Stimulated activated naive CD4-positive, alpha-beta T cell (primary cell): ENCODE measurements around the gene PIPOX.

Experiments
- DNase-seq, 6 experiments: peaks; one replicate each; lab custom pipeline; 2025; lab: John Stamatoyannopoulos, UW

The PIPOX gene

DNA sequence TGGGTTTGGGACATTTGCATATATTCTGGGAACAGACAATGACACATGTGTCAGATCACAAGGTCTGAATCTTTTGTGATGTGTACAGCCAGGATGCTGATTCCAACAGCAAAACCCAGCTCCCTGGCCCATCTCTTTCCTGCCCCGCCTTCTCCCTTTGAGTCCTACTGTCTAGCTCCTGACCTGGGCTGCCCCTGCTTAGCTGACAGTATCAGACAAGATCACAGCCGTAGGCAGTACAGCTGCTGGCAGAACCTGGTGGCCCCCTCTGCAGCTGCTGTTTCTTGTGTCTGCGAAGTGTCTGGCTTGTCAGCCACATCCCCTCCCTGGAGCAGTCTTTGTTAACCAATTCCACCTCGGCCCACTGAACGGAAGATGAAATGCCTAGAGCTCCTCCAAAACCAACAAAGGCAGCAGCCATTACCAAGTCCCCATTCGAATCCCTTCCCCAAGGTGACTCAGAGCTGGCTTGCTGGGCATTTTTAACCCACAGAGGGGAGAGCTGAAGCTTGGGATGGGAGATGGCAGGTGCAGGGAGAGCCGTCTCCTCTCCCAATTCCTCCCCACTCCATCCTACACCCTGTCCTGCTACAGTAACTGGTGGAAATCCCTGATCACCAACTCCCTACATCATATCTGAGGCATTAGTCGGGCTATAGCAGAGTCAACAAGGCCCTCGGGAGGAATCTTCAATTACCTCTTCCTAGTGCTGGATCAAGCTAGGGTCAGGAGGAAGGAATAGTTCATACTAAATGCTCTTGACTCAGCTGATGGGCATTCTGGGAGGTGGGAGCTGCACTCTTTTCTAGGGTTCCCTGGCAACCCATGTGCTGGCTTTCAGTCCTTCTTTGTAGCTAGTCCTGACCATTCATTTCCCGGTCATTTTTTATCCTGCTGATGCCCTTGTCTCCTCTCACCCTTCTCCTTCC is 5.8 kb downstream of the PIPOX start:
- no peak for DNase-seq

DNA sequence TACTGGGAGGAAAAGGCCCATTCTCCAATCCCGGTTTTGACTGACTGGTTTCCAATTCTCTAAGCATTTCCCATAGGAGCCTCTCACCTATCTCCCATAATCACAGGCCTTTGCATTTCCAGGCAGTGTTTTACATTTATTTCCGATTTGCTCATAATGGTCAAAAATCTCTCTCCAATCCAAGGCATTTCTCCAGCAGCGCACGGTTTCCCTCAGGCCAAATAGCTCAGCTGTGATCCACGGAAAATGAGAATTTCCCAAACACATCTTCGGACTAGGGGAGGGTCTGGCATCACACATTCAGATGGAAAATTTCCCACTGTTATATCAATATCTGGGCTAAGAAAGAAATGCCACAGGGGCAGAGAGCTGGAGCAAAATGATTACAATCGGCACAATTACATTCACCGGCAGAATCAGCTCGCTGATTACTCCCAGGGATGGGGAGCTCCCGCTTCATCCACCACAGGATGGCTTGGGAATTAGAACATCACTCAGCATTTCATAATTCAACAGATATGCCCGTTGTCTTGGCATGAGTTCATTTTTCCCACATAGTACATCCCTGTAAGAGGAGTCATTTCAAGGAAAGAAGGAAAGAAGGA is 6.7 kb downstream of the PIPOX start:
- no peak for DNase-seq

DNA sequence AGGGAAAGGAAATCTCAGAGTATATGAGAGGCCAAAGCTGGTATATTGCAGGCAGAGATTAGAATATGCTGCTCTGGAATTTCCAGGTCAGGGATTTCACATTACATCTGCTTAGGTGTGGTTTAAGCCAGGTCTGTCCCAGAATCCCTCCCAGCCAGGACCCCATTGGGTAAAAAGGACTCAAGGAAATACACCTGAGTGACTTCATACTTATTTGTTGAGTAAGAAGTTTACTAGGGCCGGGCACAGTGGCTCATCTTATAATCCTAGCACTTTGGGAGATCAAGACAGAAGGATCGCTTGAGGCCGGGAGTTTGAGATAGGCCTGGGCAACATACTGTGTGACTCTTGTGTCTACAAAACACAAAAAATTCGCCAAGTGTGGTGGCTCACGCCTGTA is 7.2 kb downstream of the PIPOX start:
- DNase-seq: no peak

DNA sequence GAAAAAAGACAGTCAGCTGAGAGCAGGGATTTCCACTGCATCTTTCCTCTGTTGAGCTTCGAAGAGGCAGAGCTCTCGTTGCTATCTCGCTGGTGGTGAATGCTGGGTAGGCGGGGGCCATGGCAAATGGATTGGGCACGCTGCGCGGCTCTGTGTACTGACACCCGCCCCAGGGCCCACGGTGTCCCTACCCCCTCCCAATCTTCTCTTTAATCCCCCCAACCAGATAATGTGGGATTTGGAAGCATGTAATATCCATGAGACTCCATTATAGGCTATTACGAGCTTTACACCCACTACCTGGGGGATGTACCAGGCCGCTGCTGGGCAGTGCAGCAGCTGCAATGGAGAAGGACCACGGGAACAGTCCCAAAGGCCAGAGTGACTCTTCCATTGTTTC is 8.3 kb downstream of the PIPOX start:
- no peak for DNase-seq

DNA sequence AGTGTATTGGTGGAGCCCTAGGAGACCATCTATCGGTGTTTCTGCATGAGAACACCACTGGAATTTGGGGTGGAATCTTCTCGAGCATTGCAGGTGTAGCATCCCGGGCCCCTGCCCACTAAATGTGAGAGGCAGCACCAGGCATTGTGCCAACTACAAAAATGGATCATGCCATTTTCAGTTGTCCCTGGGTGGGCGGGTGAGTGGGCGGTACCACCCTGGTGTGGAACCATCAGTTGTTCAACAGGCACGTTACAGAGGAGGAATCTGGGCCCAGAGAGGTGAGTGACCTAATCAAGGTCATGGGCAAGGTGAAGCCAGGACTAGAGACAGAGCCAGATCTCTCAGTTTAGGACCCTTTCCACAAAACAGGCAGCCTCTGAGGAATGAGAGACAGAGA is 8.8 kb downstream of the PIPOX start:
- no peak for DNase-seq

DNA sequence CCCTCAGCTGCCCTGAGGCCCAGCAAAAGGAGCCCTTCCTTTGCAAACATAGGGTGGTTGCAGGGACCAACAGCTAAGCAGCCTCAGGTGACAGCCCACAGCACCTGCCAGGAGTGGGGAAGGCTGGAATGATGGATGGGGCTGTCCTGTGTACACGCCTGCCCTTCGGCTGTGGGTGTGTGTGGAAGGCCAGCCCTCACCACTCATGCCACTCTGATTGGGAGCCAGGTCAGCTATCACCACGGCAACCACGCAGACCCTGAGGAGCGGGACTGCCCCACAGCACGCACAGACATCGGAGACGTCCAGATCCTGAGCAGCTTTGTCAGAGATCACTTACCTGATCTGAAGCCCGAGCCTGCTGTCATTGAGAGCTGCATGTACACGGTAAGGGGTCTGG is 11.9 kb downstream of the PIPOX start:
- no peak for DNase-seq

DNA sequence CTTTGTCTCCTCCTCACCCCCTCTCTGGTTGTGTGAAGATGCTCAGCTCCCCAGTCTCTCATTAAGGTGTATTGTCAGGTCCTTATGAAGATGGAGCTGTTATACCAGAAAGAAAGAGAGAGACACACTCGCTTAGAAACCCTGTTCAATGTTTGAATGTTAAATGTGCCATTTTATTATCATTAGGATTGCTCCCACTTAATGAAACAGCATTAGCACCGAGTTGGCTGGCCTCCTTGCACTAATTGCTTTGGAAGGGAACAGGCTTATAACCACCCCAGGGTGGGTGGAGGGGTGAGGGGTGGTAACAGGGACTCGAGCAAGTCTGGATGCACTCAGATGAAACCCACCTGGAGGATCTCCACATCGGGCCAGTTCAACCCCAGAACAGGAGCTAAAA is 14.4 kb downstream of the PIPOX start:
- no peak for DNase-seq

DNA sequence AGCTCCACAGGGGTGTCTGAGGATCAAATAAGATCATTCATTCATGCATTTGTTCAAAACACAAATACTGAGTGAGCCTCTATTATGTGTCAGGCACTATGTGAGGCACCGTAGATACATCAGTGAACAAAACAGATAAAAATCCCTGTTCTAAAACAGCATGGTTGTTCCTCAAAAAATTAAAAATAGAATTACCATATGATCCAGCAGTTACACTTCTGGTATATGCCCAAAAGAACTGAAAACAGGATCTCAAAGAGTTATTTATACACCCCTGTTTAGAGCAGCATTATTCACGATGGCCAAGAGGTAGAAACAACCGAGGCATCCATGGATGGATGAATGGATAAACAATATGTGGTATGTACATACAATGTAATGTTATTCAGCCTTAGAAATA is 15.4 kb downstream of the PIPOX start:
- no peak for DNase-seq

DNA sequence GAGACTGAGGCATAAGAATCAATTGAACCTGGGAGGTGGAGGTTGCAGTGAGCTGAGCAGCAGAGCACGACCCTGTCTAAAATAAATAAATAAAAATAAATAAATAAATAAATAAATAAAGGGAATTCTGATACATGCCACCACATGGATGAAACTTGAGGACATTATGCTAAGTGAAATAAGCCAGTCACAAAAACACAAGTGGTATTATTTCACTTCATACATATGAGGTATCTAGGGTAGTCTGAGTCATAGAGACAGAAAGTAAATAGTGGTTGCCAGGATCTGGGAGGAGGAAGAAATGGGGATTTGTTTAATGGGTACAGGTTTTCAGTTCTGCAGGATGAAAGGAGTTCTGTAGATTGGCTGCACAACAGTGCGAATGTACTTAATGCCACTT is 16.3 kb downstream of the PIPOX start:
- no peak for DNase-seq

DNA sequence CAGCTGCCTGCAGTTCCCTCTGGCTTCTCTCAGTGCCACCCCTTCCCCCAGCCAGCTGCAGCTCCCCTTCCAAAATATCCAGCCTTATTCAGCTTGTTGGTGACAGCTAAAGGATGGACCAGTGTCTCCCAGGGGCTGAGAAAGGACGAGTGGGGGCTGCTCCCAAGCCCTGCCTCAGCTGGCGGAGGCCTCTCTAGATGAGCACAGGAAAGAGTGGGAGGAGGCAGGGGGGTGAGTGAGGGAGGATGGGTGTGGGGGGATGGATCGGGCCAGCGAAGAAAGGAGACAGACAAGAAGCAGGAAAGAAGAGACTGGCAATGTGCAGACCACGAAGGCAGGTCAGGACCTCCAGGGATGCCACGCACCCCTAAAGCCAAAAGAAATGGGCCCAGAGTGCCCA is 17.5 kb downstream of the PIPOX start:
- DNase-seq: no peak

DNA sequence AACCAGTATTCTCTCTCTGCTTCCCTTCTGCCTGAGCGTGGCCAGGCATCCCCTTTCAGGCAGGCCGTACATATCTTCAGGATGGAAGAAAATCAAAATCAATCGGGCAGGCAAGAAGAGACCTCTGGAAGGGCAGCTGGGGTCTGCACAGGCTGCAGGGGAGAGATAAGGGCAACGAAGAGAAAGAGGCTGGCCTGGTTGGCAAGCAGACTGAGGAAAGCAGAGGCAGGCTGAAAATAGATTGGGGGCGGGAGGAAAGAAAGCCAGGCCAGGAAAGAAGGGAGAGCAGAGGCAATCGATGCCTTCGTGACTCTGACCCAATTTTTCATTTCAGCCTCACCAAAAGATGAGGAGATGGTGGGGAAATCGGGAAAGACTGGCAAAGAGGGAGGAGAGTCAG is 18.1 kb downstream of the PIPOX start:
- no peak for DNase-seq

DNA sequence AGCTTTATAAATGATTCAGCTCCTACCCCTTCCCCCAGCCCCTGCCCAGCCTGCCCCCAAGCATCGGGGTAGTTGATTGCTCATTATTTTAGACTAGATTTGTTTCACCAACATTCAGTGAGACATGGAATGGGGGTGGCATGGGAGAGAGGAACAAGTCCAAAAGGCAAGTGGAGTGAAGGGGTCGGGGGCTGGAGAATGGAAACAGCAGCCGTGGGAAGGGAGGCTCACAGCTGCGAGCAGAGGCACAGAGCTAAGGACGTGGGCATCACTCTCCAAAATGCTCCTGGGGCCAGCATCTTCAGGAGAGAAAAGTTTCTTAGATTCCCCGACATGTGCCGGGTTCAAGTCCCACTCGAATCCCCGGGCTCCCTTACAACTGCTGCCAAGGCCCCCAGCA is 19.3 kb downstream of the PIPOX start:
- no peak for DNase-seq

DNA sequence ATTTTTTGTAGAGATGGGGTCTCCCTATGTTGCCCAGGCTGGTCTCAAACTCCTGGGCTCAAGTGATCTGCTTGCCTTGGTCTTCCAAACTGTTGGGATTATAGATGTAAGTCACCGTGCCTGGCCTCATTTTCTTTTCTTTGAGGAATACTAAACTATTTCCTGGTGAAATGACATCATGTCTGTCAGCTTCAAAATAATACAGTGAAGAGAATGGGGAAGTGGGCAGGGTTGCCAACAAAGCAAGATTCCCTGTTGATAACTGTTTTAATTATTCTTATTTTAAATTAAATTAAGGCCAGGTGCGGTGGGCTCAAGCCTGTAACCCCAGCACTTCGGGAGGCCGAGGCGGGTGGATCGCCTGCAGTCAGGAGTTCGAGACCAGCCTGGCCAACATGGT is 21.1 kb downstream of the PIPOX start:
- DNase-seq: no peak

DNA sequence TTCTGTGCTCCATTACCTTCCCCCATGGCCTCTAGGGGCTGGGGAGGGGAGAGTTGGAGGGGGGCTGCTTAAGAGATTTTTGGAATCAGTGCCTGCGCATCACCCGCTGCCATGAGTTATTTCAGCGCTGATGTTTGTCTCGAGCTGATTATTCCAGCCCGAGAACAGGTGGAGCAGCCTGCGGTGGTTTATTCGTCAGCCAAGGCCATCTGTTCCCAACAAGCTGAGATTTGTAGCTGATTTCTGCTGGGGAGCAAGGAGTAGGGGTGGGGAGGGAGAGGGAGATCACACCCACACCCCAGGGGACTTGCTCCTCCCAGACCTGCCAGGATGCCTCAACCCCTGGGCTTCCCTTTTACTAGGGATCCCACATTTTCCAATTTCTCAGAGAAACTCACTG is 23.1 kb downstream of the PIPOX start:
- no peak for DNase-seq

DNA sequence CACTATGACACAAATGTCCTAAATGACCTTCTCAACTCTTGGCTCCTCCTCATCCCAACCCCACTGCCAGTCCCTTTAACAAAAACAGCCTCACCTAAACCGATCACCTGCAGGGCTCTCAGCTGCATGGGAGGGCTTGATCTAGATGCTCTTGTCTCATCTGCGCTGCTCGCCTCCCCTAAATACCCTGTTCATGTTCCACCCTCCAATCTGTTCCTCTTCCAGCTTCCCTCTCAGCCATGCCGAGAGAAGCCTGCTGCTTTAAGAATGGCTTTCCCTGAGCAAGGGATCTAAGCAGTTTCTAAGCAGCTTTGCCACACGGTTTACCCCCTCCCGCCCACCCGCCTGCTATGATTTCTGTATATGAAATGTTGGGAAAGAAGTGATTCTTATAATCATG is 23.7 kb downstream of the PIPOX start:
- no peak for DNase-seq

DNA sequence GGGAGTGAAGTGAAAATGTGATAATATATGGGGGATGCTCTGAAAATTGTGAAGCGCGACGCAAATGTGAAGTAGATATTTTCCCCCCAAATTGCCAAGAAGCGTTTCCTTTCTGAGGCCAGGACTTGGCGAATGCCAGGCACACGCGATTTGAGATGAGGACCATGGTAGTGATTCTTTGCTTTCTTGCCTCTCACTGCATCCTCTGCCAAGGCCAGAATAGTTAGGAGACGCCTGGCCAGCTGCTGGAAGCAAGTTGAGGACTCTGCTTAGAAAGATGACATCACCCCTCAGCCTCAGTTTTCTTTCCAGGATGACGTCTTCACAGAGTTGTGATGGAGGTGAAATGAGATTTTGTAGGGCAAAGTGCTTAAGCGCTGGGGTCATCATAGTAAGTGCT is 25.9 kb downstream of the PIPOX start:
- DNase-seq: no peak

DNA sequence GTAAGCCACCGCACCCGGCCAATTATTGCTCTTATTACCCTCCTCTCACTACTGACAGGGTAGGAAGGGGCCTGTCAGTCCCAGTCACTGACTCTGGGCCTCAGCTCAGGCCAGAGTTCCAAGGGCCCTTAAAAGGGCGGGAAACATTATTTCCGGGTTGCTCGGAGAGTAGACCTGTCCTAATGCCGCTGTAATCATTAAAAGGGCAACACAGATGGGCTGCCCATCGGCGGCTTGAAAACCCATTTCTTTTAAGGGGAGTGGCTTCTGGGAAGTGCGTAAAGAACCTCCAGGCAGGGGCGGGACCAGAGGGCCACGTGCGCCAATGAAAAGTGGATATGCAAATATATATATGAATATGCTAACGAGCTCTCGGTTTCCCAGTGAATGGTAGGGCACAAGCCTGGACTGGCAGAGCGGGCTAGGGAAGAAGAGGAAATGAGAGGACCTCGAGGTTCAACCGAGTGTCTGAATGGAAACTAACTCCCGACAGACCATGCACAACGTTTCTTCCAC is 26.6 kb downstream of the PIPOX start:
- DNase-seq: no peak

DNA sequence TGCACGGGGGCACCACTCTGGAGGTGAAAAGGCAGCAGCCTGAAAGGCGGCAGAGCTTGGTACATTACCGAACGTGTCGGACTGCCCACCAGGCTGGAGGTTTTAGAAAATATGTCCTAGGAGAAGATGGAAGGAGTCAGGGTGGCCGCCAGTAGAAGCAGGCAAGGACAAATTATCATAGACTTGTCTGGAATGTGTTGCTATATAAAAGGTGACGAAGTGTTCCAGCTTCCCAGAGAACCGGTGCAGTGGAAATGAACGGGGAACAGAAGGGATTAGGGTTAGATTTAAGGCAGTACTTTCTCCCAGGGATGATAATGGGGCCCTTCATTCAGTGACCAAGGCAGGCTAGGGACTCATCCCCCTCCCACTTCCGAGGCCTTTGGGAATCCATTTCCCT is 27.4 kb downstream of the PIPOX start:
- DNase-seq: no peak

DNA sequence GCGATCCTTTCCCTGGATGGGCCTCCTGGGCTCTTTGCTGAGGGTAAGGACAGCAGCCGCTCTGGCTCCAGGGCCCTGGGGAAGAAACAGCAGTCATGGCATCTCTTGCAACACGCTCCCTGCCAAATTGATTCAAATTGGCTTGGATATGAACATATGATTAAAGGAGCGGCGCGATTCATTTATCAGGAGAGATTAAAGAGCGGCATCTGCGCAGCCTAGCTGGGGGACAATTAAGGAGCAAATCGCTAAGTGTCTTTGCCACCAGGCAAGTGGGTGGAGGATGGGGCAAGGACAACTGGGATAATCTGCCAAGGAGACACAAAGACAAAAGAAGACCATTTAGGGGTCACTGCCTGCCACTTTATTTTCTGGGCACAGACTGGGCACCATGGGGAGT is 27.8 kb downstream of the PIPOX start:
- DNase-seq: no peak

DNA sequence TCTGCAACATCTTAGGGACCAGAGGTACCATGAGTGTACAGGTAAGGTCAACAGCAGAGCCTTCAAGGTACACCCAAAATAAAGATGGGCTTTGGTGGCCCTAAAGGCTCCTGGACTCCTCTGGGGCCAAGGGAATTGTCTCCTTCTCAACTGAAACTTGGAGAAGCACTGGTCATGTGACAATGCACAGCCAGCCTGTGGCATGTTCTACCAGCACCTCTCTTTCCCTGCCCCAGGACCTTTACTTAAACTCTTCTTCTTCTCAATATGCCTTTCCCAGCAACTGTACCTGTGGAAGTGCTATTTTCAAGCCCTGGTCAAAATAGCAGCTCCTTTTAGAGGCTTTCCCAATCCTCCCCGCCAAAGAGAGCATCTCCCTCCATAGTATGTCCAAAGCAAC is 28.4 kb downstream of the PIPOX start:
- DNase-seq: no peak

DNA sequence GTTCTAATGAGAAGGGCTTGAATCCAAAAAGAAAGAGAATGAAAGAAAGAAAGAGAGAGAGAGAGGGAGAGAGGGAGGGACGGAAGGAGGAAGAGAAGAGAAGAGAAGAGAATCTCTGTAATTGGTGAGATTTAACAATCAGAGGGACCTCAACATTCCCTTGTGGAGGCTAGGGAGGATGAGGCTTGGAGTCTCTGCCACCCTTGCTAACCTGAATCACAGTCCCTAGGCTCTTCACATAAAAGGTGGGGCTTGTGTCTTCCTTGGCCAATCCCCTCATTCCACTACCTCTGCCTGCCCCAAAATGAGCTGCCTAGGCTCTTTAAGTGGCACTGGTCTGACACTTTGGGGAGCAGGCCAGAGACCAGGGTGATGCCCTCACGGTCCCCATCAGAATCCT is 30.1 kb downstream of the PIPOX start:
- DNase-seq: no peak

DNA sequence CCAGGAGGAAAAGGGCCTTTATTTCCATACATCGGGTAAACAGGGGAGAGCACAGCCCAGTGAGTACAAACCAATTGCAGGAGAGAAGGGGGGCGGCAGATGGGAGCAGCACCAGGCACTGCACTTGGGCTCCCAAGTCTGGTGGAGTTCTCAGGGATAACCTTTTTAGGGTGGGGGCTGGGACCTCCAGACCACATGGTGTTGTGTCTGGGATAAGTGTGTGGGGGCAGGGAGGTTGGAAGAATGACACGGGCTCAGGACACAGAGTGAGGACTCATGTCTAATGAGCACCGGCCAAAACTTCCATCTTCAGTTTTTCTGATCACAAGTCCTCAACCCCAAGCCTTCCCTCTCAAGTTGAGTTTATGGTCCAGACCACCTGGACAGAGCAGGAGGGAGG is 30.6 kb downstream of the PIPOX start:
- DNase-seq: no peak

DNA sequence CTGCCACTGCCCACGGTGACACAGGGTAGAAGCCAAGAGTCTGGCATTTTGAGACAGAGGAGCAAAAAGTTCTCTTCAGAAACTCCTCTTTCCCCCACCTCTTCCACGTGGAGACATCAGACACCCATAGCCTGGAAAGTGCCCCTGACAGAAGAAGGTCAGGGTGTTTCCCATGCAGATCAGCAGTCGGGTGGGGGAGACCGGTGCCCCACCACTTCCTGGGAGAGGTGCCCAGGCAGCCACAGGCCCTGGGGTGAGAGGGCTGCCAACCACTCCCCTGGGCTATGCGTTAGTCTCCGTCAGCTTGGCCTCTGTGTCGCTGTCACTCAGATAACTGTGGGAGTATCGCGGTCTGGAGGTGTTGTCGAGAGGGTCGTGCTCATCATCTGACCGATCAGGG is 31.5 kb downstream of the PIPOX start:
- DNase-seq: no peak

DNA sequence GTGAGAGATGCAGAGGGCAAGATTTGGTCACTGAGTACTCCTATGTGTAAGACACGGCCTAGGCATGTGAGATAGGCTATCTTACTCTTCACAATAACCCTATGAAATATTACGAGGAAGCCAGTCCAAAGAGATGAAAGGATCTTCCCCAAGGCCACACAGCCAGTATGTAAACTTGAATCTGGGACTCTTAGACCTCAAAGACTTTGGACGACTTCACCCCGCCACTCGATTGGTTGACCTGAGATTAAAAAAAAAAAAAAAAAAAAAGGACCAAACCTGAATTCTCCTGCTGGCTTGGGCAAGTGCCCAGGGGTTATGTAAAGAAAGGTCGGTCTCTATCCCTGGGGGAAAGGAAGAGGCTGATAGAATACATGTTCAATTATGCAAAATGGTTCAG is 33.1 kb downstream of the PIPOX start:
- no peak for DNase-seq
